Endothelial cell of umbilical vein (primary cell): ENCODE data around the gene COMMD2. TPM values are rescaled to one million over a fixed set of nuclear protein-coding genes. Genes with fewer than 3 reads are reported as not detected.

Experiments
- BruUV-seq: library from RNA; stranded (reverse); fragments of 400-500 nt; replicated peaks from 2 replicates; lab custom pipeline; 2021; lab: Mats Ljungman, UMichigan
- CTCF ChIA-PET: fragments of 300-600, 350-600 bp; sonication (Branson Sonifier 250); formaldehyde crosslinking; loops from one replicate; lab custom pipeline; 2021; ENCODE audit warnings: antibody characterized with exemption, inconsistent platforms; lab: Charles Lee
- POLR2A ChIA-PET: fragments of 300-600, 350-600 bp; sonication (Branson Sonifier 250); formaldehyde crosslinking; loops from one replicate; lab custom pipeline; 2021; ENCODE audit warnings: antibody characterized with exemption, inconsistent platforms; lab: Charles Lee
- DNase-seq: peaks from one replicate; pipeline ENCODE4 v3.0.0-alpha.2; 2011; ENCODE audit warnings: low read depth, low spot score
- FAIRE-seq: peaks from 2 replicates; lab custom pipeline; 2011; peaks lifted over from hg19 to GRCh38; lab: Jason Lieb, UNC
- H2AFZ ChIP-seq: 2 replicates; pipeline ENCODE4 v1.6.0; 2012; ENCODE audit warnings: low read depth, low read length, control low read depth, inconsistent platforms
- H3K27ac ChIP-seq: 2 replicates; pipeline ENCODE4 v1.5.1; 2011; ENCODE audit warnings: low read depth, mild to moderate bottlenecking, control low read depth, low read length, moderate library complexity; ENCODE audit not compliant: insufficient read depth
- H3K27me3 ChIP-seq, 2 experiments: 2 replicates each; pipeline versions ENCODE4 v1.6.0 to v1.6.1; 2011; ENCODE audit warnings: low read length in 2 of 2, mixed read lengths in 1 of 2; ENCODE audit not compliant: control insufficient read depth in 2 of 2, insufficient read depth in 2 of 2
- H3K36me3 ChIP-seq, 2 experiments: 2 replicates in 1 of 2; 3 replicates in 1 of 2; pipeline ENCODE4 v1.5.1; 2011; ENCODE audit warnings: low read length in 2 of 2, mild to moderate bottlenecking in 1 of 2, moderate library complexity in 1 of 2; ENCODE audit not compliant: control insufficient read depth in 2 of 2, insufficient read depth in 2 of 2; ENCODE audit errors: extremely low read depth in 1 of 2
- H3K4me1 ChIP-seq: 3 replicates; pipeline ENCODE4 v1.5.1; 2011; ENCODE audit warnings: mild to moderate bottlenecking, low read length; ENCODE audit not compliant: control insufficient read depth, insufficient read depth; ENCODE audit errors: extremely low read depth
- H3K4me2 ChIP-seq: 2 replicates; pipeline ENCODE4 v1.6.1; 2011; ENCODE audit warnings: low read length, control low read depth, mixed read lengths; ENCODE audit not compliant: insufficient read depth
- H3K4me3 ChIP-seq, 3 experiments: fragments of 200-600 bp in 1 of 3; sonication (generic), shearing (Covaris generic) in 1 of 3; replicated peaks in 1 of 3; 2 replicates each; pipeline ENCODE4 v1.5.1; 2011 to 2016; ENCODE audit warnings: control low read depth in 3 of 3, low read length in 3 of 3, mild to moderate bottlenecking in 2 of 3, inconsistent platforms in 1 of 3, low read depth in 1 of 3, moderate library complexity in 1 of 3; ENCODE audit not compliant: insufficient read depth in 1 of 3
- H3K79me2 ChIP-seq: 2 replicates; pipeline ENCODE4 v1.6.0; 2012; ENCODE audit warnings: low read length, inconsistent platforms; ENCODE audit not compliant: control insufficient read depth, insufficient read depth
- H3K9ac ChIP-seq: replicated peaks from 2 replicates; pipeline ENCODE3; 2011; ENCODE audit warnings: low read length, control low read depth; ENCODE audit not compliant: insufficient read depth; ENCODE audit errors: extremely low read depth
- H3K9me1 ChIP-seq: replicated peaks from 3 replicates; pipeline ENCODE4 v1.6.0; 2011; ENCODE audit warnings: mild to moderate bottlenecking, low read length; ENCODE audit not compliant: control insufficient read depth, insufficient read depth; ENCODE audit errors: extremely low read depth
- H3K9me3 ChIP-seq: replicated peaks from 2 replicates; pipeline ENCODE4 v1.5.1; 2012; ENCODE audit warnings: low read length, inconsistent platforms; ENCODE audit not compliant: control insufficient read depth, insufficient read depth
- H4K20me1 ChIP-seq: replicated peaks from 2 replicates; pipeline ENCODE3; 2011; ENCODE audit warnings: mild to moderate bottlenecking, low read length; ENCODE audit not compliant: control insufficient read depth, insufficient read depth; ENCODE audit errors: extremely low read depth
- EZH2 ChIP-seq: IDR thresholded peaks from 2 replicates; pipeline ENCODE4 v1.6.1; 2012; ENCODE audit warnings: borderline replicate concordance, low read depth, mild to moderate bottlenecking, moderate library complexity, low read length, inconsistent platforms; ENCODE audit not compliant: severe bottlenecking
- FOS ChIP-seq: IDR thresholded peaks from 2 replicates; pipeline ENCODE4 v1.6.1; 2011; ENCODE audit warnings: mild to moderate bottlenecking, low read length, moderate library complexity, borderline replicate concordance; ENCODE audit not compliant: insufficient read depth
- GATA2 ChIP-seq: IDR thresholded peaks from 2 replicates; pipeline ENCODE4 v1.7.0; 2011; ENCODE audit warnings: low read depth, mild to moderate bottlenecking, moderate library complexity, mixed read lengths, low read length; ENCODE audit not compliant: insufficient read length, insufficient read depth
- JUN ChIP-seq: IDR thresholded peaks from 2 replicates; pipeline ENCODE4 v1.6.1; 2011; ENCODE audit warnings: borderline replicate concordance, low read depth; ENCODE audit not compliant: insufficient read length, insufficient read depth
- MYC ChIP-seq: IDR thresholded peaks from one replicate; pipeline ENCODE4 v1.6.1; 2011; ENCODE audit warnings: mild to moderate bottlenecking, low read depth, low read length
- POLR2A ChIP-seq: IDR thresholded peaks from 2 replicates; pipeline ENCODE4 v1.6.1; 2012; ENCODE audit warnings: low read depth, mild to moderate bottlenecking, control low read depth, low read length
- POLR2AphosphoS5 ChIP-seq: IDR thresholded peaks from 2 replicates; pipeline ENCODE4 v1.6.1; 2012; ENCODE audit warnings: low read depth, mild to moderate bottlenecking, control low read depth, low read length, moderate library complexity; ENCODE audit not compliant: insufficient read depth
- dilution Hi-C: fragments of 300-500 bp; cut with MboI; formaldehyde crosslinking; loops from one replicate; pipeline ENCODE4 v1.15.0; 2019; ENCODE audit warnings: low sequenced_read_pairs; ENCODE audit not compliant: extremely low pct_ligation_motif_present
- intact Hi-C: fragments of 100-400 bp; cut with micrococcal nuclease; formaldehyde crosslinking; loops from one replicate; pipeline ENCODE4 v1.10.0; 2022
- polyA plus RNA-seq, 4 experiments: library from polyadenylated mRNA; depleted of rRNA in 3 of 4; stranded (reverse) in 3 of 4; unstranded in 1 of 4; fragments of >200 nt; gene quantifications; 2 replicates each; pipeline versions ENCODE4 v1.2.1 to v1.2.3, GENCODE V29; 2011 to 2012; ENCODE audit warnings: missing spikeins in 1 of 4
- total RNA-seq: library from RNA; stranded (reverse); gene quantifications from 2 replicates; pipeline ENCODE4 v1.2.3, GENCODE V29; 2021
- TF ChIP-seq, protein P1 (sequence below), 2 donors: IDR thresholded peaks; 1 replicate in 1 of 2; 2 replicates in 1 of 2; pipeline ENCODE4 v1.5.1; 2011; ENCODE audit warnings: low read length in 2 of 2, mild to moderate bottlenecking in 2 of 2, moderate library complexity in 2 of 2, control low read depth in 1 of 2, inconsistent platforms in 1 of 2, low read depth in 1 of 2; ENCODE audit not compliant: insufficient read depth in 1 of 2; ENCODE audit errors: extremely low read depth in 1 of 2
- TF ChIP-seq, protein P2 (sequence below): IDR thresholded peaks from 2 replicates; pipeline ENCODE4 v1.6.1; 2011; ENCODE audit not compliant: insufficient read depth, insufficient read length

The COMMD2 gene
- total and polyA plus RNA-seq, 2 donors (not counting 3 experiments of a cell fraction or from before 2014, with no cell fraction given) = 18.3 to 51.0 TPM

DNA sequence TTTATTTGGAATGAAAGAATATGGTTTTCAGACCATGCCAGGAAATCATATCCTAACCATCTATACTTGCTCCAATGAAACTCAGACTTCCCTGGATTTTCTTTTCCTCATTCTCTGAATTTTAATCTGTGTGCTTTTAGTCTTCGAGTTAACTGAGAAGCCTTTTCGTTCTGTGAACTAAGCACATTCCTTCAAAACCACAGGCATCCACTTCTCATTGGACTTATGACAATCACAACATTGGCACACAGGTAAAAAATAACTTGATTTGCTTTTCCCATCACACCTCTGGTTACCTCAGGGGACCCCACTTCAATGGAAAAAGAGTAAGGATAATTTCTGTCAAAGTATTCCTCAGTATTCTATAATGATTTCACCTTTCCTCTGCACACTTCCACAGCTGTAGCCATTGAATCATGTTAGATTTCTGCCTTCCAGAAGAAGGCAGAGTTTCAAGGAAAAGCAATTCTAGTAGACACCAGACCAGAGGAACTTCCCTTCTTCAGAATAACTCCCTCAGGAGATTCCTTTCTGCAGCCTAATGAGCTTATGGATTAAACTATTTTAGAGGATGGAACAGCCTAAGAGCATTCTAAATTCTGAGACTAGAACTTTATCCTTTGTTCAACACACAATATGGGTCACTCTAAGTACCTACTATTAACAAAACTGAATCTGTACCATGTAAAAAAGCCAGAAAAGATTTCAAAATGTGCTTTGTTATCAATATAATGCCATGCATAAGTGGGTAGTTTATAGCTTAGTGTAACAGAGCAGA, 15.9 kb downstream of the COMMD2 start:
- no peak overlapping the region for H3K9ac ChIP-seq
- H2AFZ ChIP-seq = no peak overlapping the region
- H3K36me3 ChIP-seq = peaks cover 0 to 3% of the 10 kb centered on the region in 2 experiments
- no peaks in the 10 kb centered on the region for H3K79me2 ChIP-seq
- ChIA-PET CTCF (interaction anchor here (0.7 to 1.2 kb wide), 4 partner anchors 16 to 32 kb away, joined by 3 to 4 read pairs (median 3); no protein-coding TSS in a partner anchor), POLR2A (no interaction called here)
- dilution Hi-C loops = loop anchor here (25.0 kb wide), 1 partner anchor 224 kb away; no protein-coding TSS in a partner anchor
- no peaks in the 10 kb centered on the region for H3K4me1 ChIP-seq
- no peak overlapping the region for H3K4me2 ChIP-seq
- FAIRE-seq = no peak
- peak; percentile 29 for DNase-seq
- H3K4me3 ChIP-seq = no peak overlapping the region
- H3K27ac ChIP-seq = no peak overlapping the region
- no peaks in the 10 kb centered on the region for H3K27me3 ChIP-seq
- TF ChIP-seq POLR2AphosphoS5 (no peak), MYC (no peak), POLR2A (no peak), FOS (no peak), JUN (no peak), GATA2 (no peak), EZH2 (no peak)
- TF ChIP-seq, protein P1, sequence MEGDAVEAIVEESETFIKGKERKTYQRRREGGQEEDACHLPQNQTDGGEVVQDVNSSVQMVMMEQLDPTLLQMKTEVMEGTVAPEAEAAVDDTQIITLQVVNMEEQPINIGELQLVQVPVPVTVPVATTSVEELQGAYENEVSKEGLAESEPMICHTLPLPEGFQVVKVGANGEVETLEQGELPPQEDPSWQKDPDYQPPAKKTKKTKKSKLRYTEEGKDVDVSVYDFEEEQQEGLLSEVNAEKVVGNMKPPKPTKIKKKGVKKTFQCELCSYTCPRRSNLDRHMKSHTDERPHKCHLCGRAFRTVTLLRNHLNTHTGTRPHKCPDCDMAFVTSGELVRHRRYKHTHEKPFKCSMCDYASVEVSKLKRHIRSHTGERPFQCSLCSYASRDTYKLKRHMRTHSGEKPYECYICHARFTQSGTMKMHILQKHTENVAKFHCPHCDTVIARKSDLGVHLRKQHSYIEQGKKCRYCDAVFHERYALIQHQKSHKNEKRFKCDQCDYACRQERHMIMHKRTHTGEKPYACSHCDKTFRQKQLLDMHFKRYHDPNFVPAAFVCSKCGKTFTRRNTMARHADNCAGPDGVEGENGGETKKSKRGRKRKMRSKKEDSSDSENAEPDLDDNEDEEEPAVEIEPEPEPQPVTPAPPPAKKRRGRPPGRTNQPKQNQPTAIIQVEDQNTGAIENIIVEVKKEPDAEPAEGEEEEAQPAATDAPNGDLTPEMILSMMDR (IDR thresholded peaks at IDR 0.05; ENCODE audit: extremely low read depth in 1 of 2, insufficient read depth in 1 of 2, low read depth in 1 of 2, low read length in 2 of 2) = no peak
- TF ChIP-seq, protein P2, sequence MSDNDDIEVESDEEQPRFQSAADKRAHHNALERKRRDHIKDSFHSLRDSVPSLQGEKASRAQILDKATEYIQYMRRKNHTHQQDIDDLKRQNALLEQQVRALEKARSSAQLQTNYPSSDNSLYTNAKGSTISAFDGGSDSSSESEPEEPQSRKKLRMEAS = no peak
- H3K9me3 ChIP-seq = no peaks in the 10 kb centered on the region
- intact Hi-C loops = no loop called here
- H4K20me1 ChIP-seq = no peaks in the 10 kb centered on the region
- H3K9me1 ChIP-seq = no peaks in the 10 kb centered on the region
- no TSS peak for BruUV-seq
